ENCODE results near the gene ARHGAP6. TPM values are rescaled to one million over a fixed set of nuclear protein-coding genes. Genes with fewer than 3 reads are reported as not detected.

The ARHGAP6 gene
- polyA plus RNA-seq, 3 donors, result 1.2 to 7.8 (median 4.6) TPM

DNA sequence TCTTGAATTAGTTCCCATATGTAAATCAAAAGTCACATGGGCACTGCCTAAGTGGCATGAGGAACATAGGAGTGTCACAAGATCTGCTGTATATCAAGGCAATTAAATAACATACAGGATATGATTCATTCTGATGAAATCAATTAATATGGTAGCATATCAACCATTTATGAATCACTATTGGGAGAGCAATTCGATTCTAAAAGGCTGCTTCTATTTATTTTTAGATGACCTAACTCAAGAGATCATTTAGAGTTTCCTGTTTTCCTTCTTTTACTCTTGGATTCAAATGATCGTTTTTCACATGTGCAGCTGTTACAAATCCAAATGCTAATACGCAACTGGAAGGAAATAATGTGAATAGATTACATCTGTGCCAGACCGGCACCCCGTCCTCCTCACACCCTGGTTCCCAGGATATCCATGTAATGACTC is 472.7 kb downstream of the ARHGAP6 start:
- WGBS, 3 donors, result 33 to 46% (median 39%) methylated on average over 5 of the region's 5 CpGs
- H3K27ac ChIP-seq (ENCODE audit: low read depth, low read length), result no peak overlapping the region

DNA sequence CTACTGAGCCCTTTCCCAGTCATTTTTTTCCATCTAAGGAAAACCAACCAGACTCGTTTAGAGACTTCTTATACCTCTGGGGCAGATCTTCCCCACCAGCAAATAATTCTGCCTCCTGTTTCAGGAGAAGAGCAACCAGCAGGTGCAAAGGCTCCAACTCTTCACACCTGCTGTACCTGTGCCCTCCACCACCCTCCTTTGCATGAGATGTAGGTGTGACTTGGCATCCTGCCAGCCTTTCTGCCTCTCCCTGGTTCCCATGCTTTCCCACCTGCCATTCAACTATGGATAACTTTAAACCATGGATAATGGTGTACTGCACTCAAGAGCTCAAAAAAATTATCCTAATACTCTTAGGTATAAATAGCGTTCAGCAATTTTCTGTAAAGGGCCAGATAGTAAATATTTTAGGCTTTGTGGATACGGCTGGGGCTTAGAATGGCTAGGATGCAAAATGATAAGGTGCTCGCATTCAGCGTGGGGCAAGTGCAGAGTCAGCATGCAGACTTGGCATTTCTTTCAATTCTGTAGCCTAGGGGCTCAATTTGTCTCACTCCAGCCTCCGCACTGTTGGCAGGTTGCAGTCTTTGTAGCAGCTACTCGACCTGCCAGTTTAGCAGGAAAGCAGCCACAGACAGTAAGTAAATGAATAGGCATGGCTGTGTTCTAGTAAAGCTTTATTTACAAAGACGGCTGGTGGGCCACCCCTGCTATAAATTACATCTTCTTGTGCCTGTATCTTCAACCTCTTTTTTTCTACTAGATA is 474.8 kb downstream of the ARHGAP6 start:
- no peak overlapping the region for H3K27ac ChIP-seq (ENCODE audit: low read depth, low read length)
- WGBS, 3 donors, result 68 to 82% (median 69%) methylated on average over 8 of the region's 8 CpGs

DNA sequence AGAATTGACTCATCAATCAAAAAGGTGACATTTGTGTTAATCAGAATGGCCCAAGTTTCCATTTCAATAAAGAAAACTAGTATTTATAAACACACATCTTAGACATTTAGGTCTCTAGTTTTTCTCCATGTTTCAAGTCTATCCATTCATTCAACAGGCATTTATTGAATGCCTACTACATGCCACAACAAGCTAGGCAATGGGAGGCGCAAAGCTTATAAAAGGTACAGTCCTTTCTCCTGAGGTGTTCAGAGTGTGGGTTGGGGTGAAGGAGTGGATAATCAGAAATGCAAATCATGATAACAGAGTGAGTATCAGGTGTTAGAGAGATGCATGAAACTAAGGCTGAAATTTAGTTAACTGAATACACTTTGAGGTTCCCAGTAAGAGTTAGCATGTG is 476.6 kb downstream of the ARHGAP6 start:
- 92 to 100% (median 98%) methylated on average over 1 of the region's 1 CpG for WGBS, 3 donors
- no peak overlapping the region for H3K27ac ChIP-seq (ENCODE audit: low read depth, low read length)

DNA sequence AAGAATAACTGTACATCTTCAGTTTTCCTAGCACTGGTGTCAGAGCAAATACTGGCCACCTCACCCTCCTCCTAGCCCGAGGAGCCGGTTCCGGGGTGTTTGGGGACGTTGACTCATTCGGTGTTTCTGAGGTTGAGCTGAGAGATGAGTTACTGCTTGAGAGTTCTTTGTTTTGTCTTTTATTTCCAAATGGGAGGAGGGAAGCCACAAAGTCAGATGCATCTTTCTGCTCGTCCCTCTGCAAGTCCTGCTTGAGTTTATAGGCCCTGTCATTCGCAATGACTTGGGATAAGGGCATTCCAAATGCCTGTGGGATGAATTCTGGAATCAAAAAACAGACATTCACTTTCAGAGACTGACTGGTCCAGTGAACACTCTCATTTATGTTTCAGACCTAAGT is 477.1 kb downstream of the ARHGAP6 start:
- WGBS, 3 donors, result 75 to 91% (median 87%) methylated on average over 7 of the region's 7 CpGs
- H3K27ac ChIP-seq (ENCODE audit: low read depth, low read length), result no peak overlapping the region

DNA sequence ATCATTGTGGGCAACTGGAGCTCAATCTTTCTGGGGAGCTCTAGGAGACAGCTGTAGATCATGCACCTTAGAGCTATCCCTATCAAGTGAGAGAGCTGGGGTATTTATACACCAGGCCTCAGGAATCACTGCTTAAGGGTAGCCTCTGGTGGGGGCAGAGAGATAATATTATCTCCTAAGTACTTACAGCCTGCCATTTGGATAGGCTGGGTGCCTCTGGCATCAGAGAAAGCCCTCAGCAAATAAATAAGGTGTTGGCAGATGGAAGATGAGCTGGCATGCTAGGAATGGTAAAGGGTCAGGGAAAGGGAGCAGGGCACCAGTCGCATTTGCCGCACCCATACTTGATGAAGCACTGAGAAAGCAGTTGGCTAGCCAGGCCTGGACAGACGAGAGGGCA is 478.7 kb downstream of the ARHGAP6 start:
- 84 to 100% (median 96%) methylated on average over 3 of the region's 3 CpGs for WGBS, 3 donors
- H3K27ac ChIP-seq (ENCODE audit: low read depth, low read length), result no peak overlapping the region

DNA sequence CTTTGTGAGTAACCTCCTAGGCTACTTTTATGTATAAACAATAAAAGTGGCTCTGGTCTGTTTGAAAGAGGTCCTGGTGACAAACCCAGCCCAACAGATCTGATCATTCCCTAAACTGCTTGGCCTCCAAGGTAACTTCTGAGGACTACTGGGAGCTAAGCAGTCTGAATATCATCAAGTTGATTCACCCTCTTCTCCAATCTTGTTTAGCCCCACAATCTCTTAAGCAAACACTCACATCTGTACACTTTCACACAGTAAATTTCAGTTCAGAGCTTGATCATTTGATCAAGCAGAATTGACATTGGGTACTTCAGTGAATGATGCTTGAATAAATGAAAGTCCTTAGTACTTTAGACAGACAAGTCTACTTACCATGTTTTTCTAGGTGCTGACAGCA is 479.9 kb downstream of the ARHGAP6 start:
- H3K27ac ChIP-seq (ENCODE audit: low read depth, low read length), result no peak overlapping the region

DNA sequence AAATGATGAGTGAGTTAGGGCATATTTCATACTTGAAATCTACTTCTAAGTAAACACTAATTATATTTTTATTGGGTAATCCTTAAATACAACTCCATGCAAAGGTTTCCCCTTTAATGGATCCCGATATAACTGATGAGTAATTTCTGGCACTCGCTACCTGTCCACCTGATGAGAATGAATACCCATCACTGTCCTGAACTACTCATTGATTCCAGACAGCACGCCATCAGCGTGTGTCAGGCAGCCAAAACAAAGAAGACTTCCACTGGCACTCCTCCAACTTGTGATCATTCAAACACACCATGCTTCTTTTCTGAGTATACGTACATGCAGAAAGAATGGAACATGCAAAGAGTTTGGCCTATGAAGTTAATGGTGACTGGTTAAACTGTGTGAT is 485.1 kb downstream of the ARHGAP6 start:
- 62 to 73% (median 73%) methylated on average over 5 of the region's 5 CpGs for WGBS, 3 donors
- no peak overlapping the region for H3K27ac ChIP-seq (ENCODE audit: low read depth, low read length)

DNA sequence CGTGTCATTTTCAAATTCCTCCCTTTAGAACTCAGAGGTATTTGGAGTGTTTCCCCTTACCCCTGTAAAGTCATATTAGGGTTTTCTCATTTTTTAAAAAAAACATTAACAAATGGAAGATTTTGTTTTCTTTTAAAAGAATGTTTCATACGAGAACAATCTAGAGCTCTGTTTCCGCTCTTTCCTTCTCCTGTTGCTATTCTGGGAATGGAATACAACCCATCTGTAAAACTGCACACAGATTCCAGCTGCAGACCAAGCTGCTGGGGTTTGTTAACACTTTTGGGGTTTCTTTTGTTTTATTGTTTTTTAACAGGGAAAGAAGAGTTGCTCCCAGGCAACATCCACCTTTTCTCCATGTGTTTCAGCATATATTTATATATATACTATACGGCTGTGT is 493.3 kb downstream of the ARHGAP6 start:
- WGBS, 3 donors, result 82 to 94% (median 85%) methylated on average over 4 of the region's 4 CpGs
- no peak overlapping the region for H3K27ac ChIP-seq (ENCODE audit: low read depth, low read length)

DNA sequence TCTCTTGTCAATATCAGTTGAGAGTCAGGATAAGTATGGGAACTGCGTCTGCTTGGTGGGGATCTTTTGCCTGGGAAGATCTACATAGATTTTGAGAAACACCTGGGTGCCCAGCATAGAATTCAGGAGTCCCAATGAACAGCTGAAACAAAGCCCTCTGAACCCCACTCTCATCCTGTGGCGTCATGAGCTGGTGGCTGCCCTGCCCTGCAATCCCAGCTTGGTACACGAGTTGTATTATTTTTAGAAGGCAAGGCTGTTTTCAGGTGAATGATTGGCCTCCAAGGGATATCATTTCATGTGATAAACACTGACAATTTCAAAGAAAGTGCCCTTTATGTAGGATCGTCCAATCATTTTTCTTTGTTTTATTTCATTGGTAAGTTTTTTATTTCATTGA is 493.8 kb downstream of the ARHGAP6 start:
- WGBS, 3 donors, result 58 to 80% (median 73%) methylated on average over 4 of the region's 4 CpGs
- no peak overlapping the region for H3K27ac ChIP-seq (ENCODE audit: low read depth, low read length)

DNA sequence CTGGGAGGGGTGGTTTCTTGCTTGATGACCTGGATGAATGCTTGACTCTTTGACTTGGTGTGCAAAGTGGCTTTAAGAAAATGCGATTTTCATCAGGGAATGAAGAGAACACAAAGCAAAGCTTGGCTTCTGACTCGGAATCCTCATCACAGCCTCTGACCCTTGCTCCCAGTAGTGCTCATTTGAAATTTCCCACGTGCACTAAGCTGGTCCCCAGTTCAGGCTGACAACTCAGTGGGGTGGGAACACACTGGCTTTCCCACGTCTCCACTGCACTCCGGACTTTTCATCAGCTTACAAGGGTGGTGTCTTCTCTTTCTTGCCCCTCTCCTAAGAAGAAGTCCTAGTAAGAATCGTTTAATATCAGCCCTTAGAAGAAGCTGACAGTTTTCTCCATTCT is 501.3 kb downstream of the ARHGAP6 start:
- WGBS, 3 donors, result 57 to 77% (median 74%) methylated on average over 6 of the region's 6 CpGs
- H3K27ac ChIP-seq (ENCODE audit: low read depth, low read length), result no peak overlapping the region

DNA sequence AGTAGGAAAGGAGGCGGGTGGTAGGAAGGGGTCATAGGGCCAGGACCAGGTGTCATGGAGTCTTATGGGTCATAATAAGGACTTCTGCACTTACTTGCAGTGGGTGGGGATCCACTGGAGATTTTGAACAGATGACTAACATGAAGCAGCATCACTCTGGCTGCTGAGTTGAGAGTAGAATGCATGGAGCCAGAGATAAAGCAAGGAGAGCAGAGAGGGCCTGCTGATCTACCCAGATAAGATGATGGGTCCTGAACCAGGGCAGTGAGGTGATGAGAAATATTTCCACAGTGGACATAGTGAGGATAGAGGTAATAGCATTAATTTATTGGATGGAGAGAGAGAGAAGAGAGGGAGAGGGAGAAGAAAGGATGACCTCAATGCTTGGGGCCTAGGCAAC is 506.6 kb downstream of the ARHGAP6 start:
- 76 to 100% (median 92%) methylated on average over 1 of the region's 1 CpG for WGBS, 3 donors
- H3K27ac ChIP-seq (ENCODE audit: low read depth, low read length), result no peak overlapping the region

DNA sequence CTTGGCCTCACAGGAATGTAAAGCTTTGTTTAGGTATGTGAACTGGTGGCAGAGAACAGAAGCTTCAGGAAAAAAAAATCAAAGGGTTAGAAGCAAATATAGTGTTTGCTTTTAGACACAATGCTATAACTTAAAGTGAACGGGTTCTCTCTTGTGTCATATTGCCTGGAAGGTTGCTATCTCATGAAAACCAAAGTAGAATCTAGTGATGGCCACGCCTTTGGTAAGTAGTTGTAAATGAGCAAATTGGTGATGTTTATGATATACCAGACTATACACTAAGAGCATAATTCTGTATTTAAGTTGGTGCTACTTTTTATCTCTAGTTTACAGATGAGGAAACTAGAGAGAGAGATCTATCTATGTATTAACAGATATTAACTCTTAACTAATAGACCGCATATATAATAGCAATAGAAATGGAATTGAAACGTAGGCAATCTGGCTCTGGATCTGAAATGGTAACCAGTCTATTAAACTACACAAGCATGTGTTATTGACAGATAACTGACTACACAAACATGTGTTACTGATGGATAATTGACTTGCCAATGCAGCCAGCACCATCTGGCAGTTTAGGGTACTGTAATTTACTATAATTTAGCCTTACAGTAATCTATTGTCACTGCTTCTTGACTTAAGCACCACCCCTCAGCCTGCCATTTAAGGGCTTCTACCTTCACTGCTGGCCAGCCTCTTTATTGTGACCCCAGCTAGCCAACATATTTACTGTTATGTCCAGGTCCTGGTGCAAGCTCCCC is 513.7 kb downstream of the ARHGAP6 start:
- WGBS, 3 donors, result 66 to 89% (median 70%) methylated on average over 4 of the region's 4 CpGs

DNA sequence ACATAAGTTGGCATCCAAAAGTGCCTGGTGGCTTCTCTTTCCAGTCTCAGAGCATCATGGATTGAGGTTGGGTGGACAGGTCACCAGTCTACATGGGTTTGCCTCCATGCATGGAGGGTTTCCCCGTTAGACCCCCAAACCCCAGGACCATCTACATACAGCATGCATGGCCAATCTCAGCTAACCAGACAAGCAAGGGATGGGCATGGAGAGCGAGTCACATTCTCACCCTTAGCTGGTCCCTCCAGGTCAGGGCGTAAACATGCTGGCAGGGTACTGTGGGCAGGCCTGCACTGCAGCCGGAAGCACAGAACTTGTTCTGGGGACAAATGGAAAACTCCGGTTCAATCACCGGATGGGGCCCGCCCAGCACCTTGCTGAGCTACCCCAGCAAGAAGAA is 517.3 kb downstream of the ARHGAP6 start:
- no peak overlapping the region for H3K27ac ChIP-seq (ENCODE audit: low read depth, low read length)
- 83 to 97% (median 94%) methylated on average over 7 of the region's 7 CpGs for WGBS, 3 donors

More for the DNA sequence above, 513.7 kb downstream of the ARHGAP6 start:
- H3K27ac ChIP-seq (ENCODE audit: low read depth, low read length), result no peak overlapping the region

DNA sequence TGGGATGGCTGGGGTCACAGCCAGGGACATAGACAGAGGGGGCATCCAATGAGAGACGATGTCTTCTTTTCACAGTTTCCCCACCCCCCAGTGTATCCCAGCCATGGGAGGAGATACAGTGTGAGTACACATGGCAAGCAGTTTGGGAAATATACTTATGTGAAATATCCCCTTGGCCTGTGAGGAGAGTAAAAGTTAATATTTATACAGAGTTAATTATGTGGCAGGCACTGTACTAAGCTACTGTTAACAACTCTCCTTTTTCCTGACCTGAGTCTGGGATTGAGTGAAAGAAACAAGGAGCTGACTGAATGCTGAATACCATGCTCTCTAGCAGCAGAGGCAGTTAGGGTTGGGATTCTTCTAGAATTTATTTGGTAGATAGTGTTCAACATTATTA is 519.3 kb downstream of the ARHGAP6 start:
- no peak overlapping the region for H3K27ac ChIP-seq (ENCODE audit: low read depth, low read length)
- WGBS, 3 donors, result 64 to 89% (median 71%) methylated on average over 1 of the region's 1 CpG

DNA sequence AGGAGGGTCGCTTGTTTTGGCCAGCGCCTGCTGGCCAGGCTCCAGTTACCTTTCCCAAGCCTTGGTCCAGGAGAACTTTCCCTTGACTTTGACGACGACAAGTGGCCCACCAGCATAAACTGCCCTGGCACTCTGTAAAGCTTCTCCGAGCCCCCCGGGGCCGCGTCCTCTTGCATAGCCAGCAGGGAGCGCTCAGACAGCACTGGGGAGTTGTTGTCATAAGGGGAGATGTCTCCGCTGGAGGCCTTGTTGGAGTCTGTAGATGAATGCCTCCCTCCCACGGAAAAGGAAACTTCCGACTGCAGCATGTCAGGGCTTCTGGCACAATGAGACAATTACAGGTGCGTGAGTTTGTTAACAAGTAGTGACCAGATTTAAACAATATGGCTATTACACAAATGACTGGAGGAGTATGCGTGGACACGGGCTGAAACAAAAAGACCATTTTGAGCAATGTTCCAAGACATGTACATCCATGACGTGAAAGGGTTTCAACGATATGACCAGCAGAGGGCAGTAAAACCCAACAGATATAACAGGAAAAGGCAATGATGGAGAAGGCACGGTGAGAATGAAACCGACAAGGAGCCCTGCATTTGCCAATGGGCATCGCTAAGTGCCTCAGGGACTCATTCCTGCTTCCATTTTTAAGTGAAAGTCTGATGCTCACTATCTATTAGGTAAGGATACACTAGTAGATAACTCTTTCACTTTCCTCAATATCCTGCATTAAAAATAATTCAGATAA is 521.6 kb downstream of the ARHGAP6 start:
- H3K27ac ChIP-seq (ENCODE audit: low read depth, low read length), result no peak overlapping the region
- 28 to 37% (median 33%) methylated on average over 18 to 20 of the region's 20 CpGs for WGBS, 3 donors

DNA sequence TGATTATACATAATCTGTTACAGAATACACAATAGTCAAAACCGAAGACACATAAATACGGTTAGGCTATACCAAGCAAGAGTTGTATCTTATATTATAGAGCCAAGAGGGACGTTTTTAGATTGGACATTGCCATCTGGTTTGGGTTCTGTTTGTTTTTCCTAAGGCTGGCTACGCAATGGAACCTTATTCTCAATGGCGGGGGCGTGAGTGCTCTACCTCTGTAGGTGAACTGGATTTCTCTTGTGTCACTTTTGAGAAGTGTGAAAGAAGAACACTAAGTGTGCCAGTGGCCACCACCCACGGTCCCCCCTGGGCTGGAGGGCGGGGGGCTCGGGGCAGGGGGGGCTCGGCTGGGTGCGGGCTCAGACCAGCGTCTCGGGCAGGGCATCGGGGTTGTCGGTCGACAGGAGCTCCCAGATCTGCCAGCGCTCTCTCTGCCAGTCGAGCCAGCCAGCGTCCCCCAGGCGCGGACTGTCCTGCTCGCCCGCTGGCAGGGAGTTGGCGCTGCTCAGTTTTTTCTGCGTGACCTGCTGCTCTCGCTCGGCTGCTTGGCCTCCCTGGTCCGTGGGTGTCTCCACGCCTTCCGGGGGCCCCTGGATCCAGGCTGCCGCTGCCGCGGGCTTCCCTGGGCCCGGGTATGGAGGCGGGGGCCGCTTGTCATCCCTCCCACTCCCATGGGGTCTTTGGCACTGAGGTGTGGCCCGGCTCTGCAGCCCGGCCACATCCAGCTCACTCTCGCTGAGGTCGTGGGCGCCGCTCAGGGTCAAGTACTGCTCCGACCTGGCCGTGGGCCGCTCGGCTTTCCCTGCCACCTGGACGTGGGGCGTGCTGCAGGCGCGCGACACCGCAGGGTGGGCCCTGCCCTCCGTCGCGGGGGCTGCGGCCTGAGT is 527.0 kb downstream of the ARHGAP6 start:
- WGBS, 3 donors, result 66 to 75% (median 69%) methylated on average over 27 to 56 of the region's 56 CpGs
- H3K27ac ChIP-seq (ENCODE audit: low read depth, low read length), result no peak overlapping the region

DNA sequence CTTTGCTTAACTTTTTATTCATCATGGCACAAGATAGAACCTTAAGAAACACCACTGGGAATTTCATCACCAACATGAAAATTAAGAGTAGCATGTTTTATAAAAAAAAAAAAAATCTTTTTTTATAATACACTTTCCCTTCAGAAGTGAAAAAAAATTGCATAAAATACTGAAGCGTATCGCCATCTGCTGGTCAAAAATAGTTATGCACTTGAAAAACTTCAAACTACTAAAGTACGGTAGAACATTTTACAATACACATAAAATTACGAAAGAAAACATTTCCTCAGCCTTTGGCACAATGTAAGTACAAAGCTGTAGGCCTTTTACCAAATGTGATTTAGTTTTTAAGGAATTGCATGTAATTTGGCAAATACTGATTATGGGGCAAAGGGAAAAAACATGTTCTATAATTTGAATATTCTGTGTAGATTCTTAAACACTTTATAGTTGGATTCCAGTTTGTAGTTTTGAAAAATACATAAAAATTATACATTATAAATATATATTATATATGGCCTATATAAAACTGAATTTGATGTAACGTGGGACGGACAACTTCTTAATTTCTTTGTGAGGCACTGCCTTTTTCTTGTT is 528.1 kb downstream of the ARHGAP6 start:
- 28 to 34% (median 32%) methylated on average over 6 of the region's 6 CpGs for WGBS, 3 donors
- no peak overlapping the region for H3K27ac ChIP-seq (ENCODE audit: low read depth, low read length)
